GM19455 (cell line): ENCODE measurements around the gene ROR2.

ENCODE experiments used
- ATAC-seq: cut with Tn5 transposase; IDR thresholded peaks from one replicate; pipeline ENCODE4 v1.9.1; 2021; ENCODE audit not compliant: unreplicated experiment

The ROR2 gene

GRCh38 chr9:91753711-91754110 lies 196.3 kb downstream of the ROR2 start:
- ATAC-seq, result no peak

- ATAC-seq, result no peak
Measured at GRCh38 chr9:91751922-91752321, 198.1 kb downstream of the ROR2 start.

- ATAC-seq, result no peak
Measured at GRCh38 chr9:91750343-91750742, 199.7 kb downstream of the ROR2 start.

- no peak for ATAC-seq
Measured at GRCh38 chr9:91746904-91747303, 203.1 kb downstream of the ROR2 start.

- ATAC-seq, result no peak
Measured at GRCh38 chr9:91746357-91746756, 203.7 kb downstream of the ROR2 start.

GRCh38 chr9:91744114-91744513 lies 205.9 kb downstream of the ROR2 start:
- ATAC-seq, result no peak

GRCh38 chr9:91741522-91741921 lies 208.5 kb downstream of the ROR2 start:
- ATAC-seq, result no peak

- no peak for ATAC-seq
Measured at GRCh38 chr9:91740701-91741100, 209.3 kb downstream of the ROR2 start.

- no peak for ATAC-seq
Measured at GRCh38 chr9:91736898-91737601, 213.0 kb downstream of the ROR2 start.

GRCh38 chr9:91736311-91736710 lies 213.7 kb downstream of the ROR2 start:
- no peak for ATAC-seq

- no peak for ATAC-seq
Measured at GRCh38 chr9:91735049-91735448, 215.0 kb downstream of the ROR2 start.

- no peak for ATAC-seq
Measured at GRCh38 chr9:91734371-91734981, 215.6 kb downstream of the ROR2 start.

GRCh38 chr9:91733006-91733624 lies 216.9 kb downstream of the ROR2 start:
- no peak for ATAC-seq

GRCh38 chr9:91732187-91733005 lies 217.6 kb downstream of the ROR2 start:
- ATAC-seq, result no peak

GRCh38 chr9:91730806-91731205 lies 219.2 kb downstream of the ROR2 start:
- ATAC-seq, result no peak

- ATAC-seq, result no peak
Measured at GRCh38 chr9:91729558-91729842, 220.5 kb downstream of the ROR2 start.

- ATAC-seq, result no peak
Measured at GRCh38 chr9:91727972-91728371, 222.1 kb downstream of the ROR2 start.

- ATAC-seq, result no peak
Measured at GRCh38 chr9:91727316-91727861, 222.6 kb downstream of the ROR2 start.

GRCh38 chr9:91726406-91727100 lies 223.5 kb downstream of the ROR2 start:
- no peak for ATAC-seq

- ATAC-seq, result no peak
Measured at GRCh38 chr9:91725651-91726050, 224.4 kb downstream of the ROR2 start.
